Erythroblast (primary cell): ENCODE measurements around the gene OLFML2A.
"Not testable (repeated sequence)": the region's sequence is repeated elsewhere in the genome, so short reads cannot be mapped to it uniquely, and the experiment has no call there.

Experiments
- GATA1 ChIP-seq: IDR thresholded peaks from 2 replicates; pipeline ENCODE4 v1.6.1; 2011; ENCODE audit warnings: low read depth, mild to moderate bottlenecking, control low read depth, low read length, moderate library complexity
- POLR2A ChIP-seq: IDR thresholded peaks from 2 replicates; pipeline ENCODE4 v1.6.1; 2011; ENCODE audit warnings: mild to moderate bottlenecking, low read length

DNA sequence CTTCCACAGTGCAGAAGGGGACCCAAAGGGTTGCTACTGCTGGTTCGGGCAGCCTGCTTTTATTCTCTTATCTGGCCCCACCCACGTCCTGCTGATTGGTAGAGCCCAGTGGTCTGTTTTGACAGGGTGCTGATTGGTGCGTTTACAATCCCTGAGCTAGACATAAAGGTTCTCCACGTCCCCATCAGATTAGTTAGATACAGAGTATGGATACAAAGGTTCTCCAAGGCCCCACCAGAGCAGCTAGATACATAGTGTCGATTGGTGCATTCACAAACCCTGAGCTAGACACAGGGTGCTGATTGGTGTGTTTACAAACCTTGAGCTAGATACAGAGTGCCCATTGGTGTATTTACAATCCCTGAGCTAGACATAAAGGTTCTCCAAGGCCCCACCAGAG lies 61.2 kb downstream of the OLFML2A start:
- not testable (repeated sequence) for TF ChIP-seq POLR2A, GATA1
